ENCODE measurements around the gene SDSL. TPM values are rescaled to one million over a fixed set of nuclear protein-coding genes. Genes with fewer than 3 reads are reported as not detected.

The SDSL gene
- total RNA-seq, 1 donor from 2014 or later = 0.52 TPM

GRCh38 chr12:113443030-113443539 lies 20.9 kb downstream of the SDSL start:
- H3K27me3 ChIP-seq (ENCODE audit: control insufficient read depth in 3 of 3, insufficient read depth in 3 of 3, low read length in 3 of 3) = peaks cover 20 to 37% (median 29%) of the 10 kb centered on the region in 3 donors
- H3K27ac ChIP-seq (ENCODE audit: low read depth, low read length) = no peak overlapping the region
- H3K4me3 ChIP-seq (ENCODE audit: low read length in 3 of 3) = no peak overlapping the region
- H3K4me1 ChIP-seq (ENCODE audit: control insufficient read depth in 3 of 3, insufficient read depth in 3 of 3, low read length in 3 of 3) = no peaks in the 10 kb centered on the region
- H3K36me3 ChIP-seq (ENCODE audit: control insufficient read depth in 3 of 3, insufficient read depth in 3 of 3, low read length in 3 of 3) = no peaks in the 10 kb centered on the region
- H3K9ac ChIP-seq (ENCODE audit: low read depth in 1 of 3, low read length in 3 of 3) = no peak overlapping the region
- H3K9me3 ChIP-seq (ENCODE audit: control insufficient read depth in 3 of 3, low read length in 3 of 3) = peaks cover 0 to 4% (median 0%) of the 10 kb centered on the region in 3 donors

DNA sequence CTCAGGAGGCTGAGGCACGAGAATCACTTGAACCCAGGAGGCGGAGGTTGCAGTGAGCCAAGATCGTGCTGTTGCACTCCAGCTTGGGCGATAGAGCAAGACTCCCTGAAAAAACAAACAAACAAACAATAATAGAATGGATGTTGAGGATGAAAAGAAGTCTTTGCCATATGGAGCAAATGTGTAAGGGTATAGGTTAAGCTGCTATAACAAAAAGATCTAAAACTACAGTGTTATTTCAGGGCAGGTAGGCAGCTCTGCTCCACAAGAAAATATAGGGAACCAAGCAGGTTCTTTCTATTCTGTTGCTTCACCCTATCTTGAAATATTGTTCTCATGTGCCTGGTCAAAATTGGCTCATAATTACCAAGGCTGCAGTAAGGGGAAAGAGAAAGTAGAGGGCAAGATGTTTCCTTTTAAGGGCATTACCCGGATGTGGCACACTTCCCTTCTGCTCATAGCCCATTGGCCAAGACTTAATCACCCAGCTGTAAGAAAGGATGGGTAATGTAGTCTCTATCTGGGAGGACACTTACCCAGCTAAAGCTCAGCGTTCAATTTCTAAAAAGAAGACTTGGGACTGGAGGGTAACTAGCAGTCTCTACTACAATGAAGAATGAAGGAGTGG lies 23.5 kb downstream of the SDSL start:
- peaks cover 21 to 25% (median 21%) of the 10 kb centered on the region in 3 donors for H3K27me3 ChIP-seq (ENCODE audit: control insufficient read depth in 3 of 3, insufficient read depth in 3 of 3, low read length in 3 of 3)
- no peaks in the 10 kb centered on the region for H3K4me1 ChIP-seq (ENCODE audit: control insufficient read depth in 3 of 3, insufficient read depth in 3 of 3, low read length in 3 of 3)
- no peak overlapping the region for H3K4me3 ChIP-seq (ENCODE audit: low read length in 3 of 3)
- no peaks in the 10 kb centered on the region for H3K36me3 ChIP-seq (ENCODE audit: control insufficient read depth in 3 of 3, insufficient read depth in 3 of 3, low read length in 3 of 3)
- H3K9me3 ChIP-seq (ENCODE audit: control insufficient read depth in 3 of 3, low read length in 3 of 3) = peaks cover 0 to 4% (median 0%) of the 10 kb centered on the region in 3 donors
- no peak overlapping the region for H3K9ac ChIP-seq (ENCODE audit: low read depth in 1 of 3, low read length in 3 of 3)
- no peak overlapping the region for H3K27ac ChIP-seq (ENCODE audit: low read depth, low read length)

DNA sequence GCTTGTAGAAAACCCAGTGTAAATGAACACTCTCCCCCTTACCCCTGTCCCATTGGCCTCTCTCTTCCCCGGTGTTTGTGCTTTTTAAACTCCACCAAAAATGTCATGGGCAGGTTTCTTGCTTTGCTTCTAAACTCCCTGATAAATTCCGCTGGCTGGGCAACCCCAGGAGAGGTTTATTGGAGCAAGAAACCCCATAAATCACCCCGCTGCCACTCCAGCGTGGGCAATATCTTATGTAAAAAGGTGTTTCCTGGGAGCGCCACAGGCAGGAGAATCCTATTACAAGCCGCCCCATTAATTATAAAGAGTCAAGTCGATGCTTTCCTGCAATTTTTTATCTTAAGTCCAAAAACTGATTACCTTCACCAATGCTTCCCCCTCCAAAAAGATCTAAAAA lies 26.7 kb downstream of the SDSL start:
- no peak overlapping the region for H3K9ac ChIP-seq (ENCODE audit: low read depth in 1 of 3, low read length in 3 of 3)
- no peak overlapping the region for H3K27ac ChIP-seq (ENCODE audit: low read depth, low read length)
- no peak overlapping the region for H3K4me3 ChIP-seq (ENCODE audit: low read length in 3 of 3)
- no peaks in the 10 kb centered on the region for H3K36me3 ChIP-seq (ENCODE audit: control insufficient read depth in 3 of 3, insufficient read depth in 3 of 3, low read length in 3 of 3)
- H3K4me1 ChIP-seq (ENCODE audit: control insufficient read depth in 3 of 3, insufficient read depth in 3 of 3, low read length in 3 of 3) = no peaks in the 10 kb centered on the region
- peaks cover 13 to 16% (median 16%) of the 10 kb centered on the region in 3 donors for H3K27me3 ChIP-seq (ENCODE audit: control insufficient read depth in 3 of 3, insufficient read depth in 3 of 3, low read length in 3 of 3)
- peaks cover 0 to 4% (median 0%) of the 10 kb centered on the region in 3 donors for H3K9me3 ChIP-seq (ENCODE audit: control insufficient read depth in 3 of 3, low read length in 3 of 3)

GRCh38 chr12:113449299-113449698 lies 27.1 kb downstream of the SDSL start:
- Histone ChIP-seq H3K9me3 (ENCODE audit: control insufficient read depth in 3 of 3, low read length in 3 of 3) (peaks cover 0 to 4% (median 0%) of the 10 kb centered on the region in 3 donors), H3K27ac (ENCODE audit: low read depth, low read length) (no peak overlapping the region), H3K9ac (ENCODE audit: low read depth in 1 of 3, low read length in 3 of 3) (no peak overlapping the region), H3K4me1 (ENCODE audit: control insufficient read depth in 3 of 3, insufficient read depth in 3 of 3, low read length in 3 of 3) (no peaks in the 10 kb centered on the region), H3K4me3 (ENCODE audit: low read length in 3 of 3) (no peak overlapping the region), H3K36me3 (ENCODE audit: control insufficient read depth in 3 of 3, insufficient read depth in 3 of 3, low read length in 3 of 3) (no peaks in the 10 kb centered on the region), H3K27me3 (ENCODE audit: control insufficient read depth in 3 of 3, insufficient read depth in 3 of 3, low read length in 3 of 3) (peaks cover 13 to 16% (median 13%) of the 10 kb centered on the region in 3 donors)

DNA sequence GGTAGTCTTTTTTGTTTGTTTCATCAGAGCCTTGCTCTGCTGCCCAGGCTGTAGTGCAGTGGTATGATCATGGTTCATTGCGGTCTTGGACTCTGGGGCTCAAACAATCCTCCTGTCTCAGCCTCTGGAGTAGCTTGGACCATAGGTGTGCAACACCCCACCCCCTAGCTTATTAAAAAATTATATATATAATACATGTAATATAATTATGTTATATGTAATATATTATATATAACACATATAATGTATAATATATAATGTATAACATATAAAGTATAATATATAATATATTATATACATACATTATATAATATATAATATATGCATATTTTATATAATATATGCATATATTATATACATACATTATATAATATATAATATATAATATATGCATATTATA lies 27.7 kb downstream of the SDSL start:
- Histone ChIP-seq H3K4me3 (ENCODE audit: low read length in 3 of 3) (no peak overlapping the region), H3K36me3 (ENCODE audit: control insufficient read depth in 3 of 3, insufficient read depth in 3 of 3, low read length in 3 of 3) (no peaks in the 10 kb centered on the region), H3K4me1 (ENCODE audit: control insufficient read depth in 3 of 3, insufficient read depth in 3 of 3, low read length in 3 of 3) (no peaks in the 10 kb centered on the region), H3K9me3 (ENCODE audit: control insufficient read depth in 3 of 3, low read length in 3 of 3) (peaks cover 0 to 4% (median 0%) of the 10 kb centered on the region in 3 donors), H3K9ac (ENCODE audit: low read depth in 1 of 3, low read length in 3 of 3) (no peak overlapping the region), H3K27ac (ENCODE audit: low read depth, low read length) (no peak overlapping the region), H3K27me3 (ENCODE audit: control insufficient read depth in 3 of 3, insufficient read depth in 3 of 3, low read length in 3 of 3) (peaks cover 9 to 16% (median 13%) of the 10 kb centered on the region in 3 donors)

GRCh38 chr12:113452458-113452857 lies 30.3 kb downstream of the SDSL start:
- no peak overlapping the region for H3K27ac ChIP-seq (ENCODE audit: low read depth, low read length)
- no peaks in the 10 kb centered on the region for H3K4me1 ChIP-seq (ENCODE audit: control insufficient read depth in 3 of 3, insufficient read depth in 3 of 3, low read length in 3 of 3)
- no peak overlapping the region for H3K4me3 ChIP-seq (ENCODE audit: low read length in 3 of 3)
- no peak overlapping the region for H3K9ac ChIP-seq (ENCODE audit: low read depth in 1 of 3, low read length in 3 of 3)
- no peaks in the 10 kb centered on the region for H3K9me3 ChIP-seq (ENCODE audit: control insufficient read depth in 3 of 3, low read length in 3 of 3)
- H3K36me3 ChIP-seq (ENCODE audit: control insufficient read depth in 3 of 3, insufficient read depth in 3 of 3, low read length in 3 of 3) = no peaks in the 10 kb centered on the region
- H3K27me3 ChIP-seq (ENCODE audit: control insufficient read depth in 3 of 3, insufficient read depth in 3 of 3, low read length in 3 of 3) = peaks cover 3 to 14% (median 5%) of the 10 kb centered on the region in 3 donors

- H3K27ac ChIP-seq (ENCODE audit: low read depth, low read length) = no peak overlapping the region
- no peaks in the 10 kb centered on the region for H3K36me3 ChIP-seq (ENCODE audit: control insufficient read depth in 3 of 3, insufficient read depth in 3 of 3, low read length in 3 of 3)
- H3K4me3 ChIP-seq (ENCODE audit: low read length in 3 of 3) = no peak overlapping the region
- H3K9me3 ChIP-seq (ENCODE audit: control insufficient read depth in 3 of 3, low read length in 3 of 3) = no peaks in the 10 kb centered on the region
- H3K27me3 ChIP-seq (ENCODE audit: control insufficient read depth in 3 of 3, insufficient read depth in 3 of 3, low read length in 3 of 3) = peaks cover 1 to 13% (median 3%) of the 10 kb centered on the region in 3 donors
- H3K4me1 ChIP-seq (ENCODE audit: control insufficient read depth in 3 of 3, insufficient read depth in 3 of 3, low read length in 3 of 3) = no peaks in the 10 kb centered on the region
- no peak overlapping the region for H3K9ac ChIP-seq (ENCODE audit: low read depth in 1 of 3, low read length in 3 of 3)
These were observed 31.1 kb downstream of the SDSL start for GRCh38 chr12:113453330-113453729.

GRCh38 chr12:113456199-113456598 lies 34.0 kb downstream of the SDSL start:
- Histone ChIP-seq H3K4me3 (ENCODE audit: low read length in 3 of 3) (no peak overlapping the region), H3K9ac (ENCODE audit: low read depth in 1 of 3, low read length in 3 of 3) (no peak overlapping the region), H3K27me3 (ENCODE audit: control insufficient read depth in 3 of 3, insufficient read depth in 3 of 3, low read length in 3 of 3) (peaks cover 13 to 28% (median 16%) of the 10 kb centered on the region in 3 donors)

DNA sequence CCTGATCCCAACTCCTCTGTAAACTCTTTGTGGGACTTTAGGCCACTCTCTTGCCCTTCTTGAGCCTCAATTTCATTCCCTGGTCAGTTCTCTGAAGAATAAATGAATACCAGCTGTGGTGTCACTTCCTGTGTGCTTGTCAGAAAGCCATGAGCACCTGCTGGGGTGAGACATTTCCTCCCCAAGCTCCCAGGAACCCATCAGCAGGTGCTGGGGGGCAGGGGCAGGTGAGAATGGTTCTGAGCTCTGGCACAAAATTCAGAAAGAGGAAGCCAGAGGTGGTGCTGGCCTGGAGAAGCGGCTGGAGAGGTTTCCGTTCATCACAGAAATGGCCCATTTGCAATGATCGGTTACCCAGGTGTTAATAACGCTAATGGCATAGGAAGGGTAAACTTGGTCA lies 34.6 kb downstream of the SDSL start:
- Histone ChIP-seq H3K4me1 (ENCODE audit: control insufficient read depth in 3 of 3, insufficient read depth in 3 of 3, low read length in 3 of 3) (no peaks in the 10 kb centered on the region), H3K4me3 (ENCODE audit: low read length in 3 of 3) (no peak overlapping the region), H3K36me3 (ENCODE audit: control insufficient read depth in 3 of 3, insufficient read depth in 3 of 3, low read length in 3 of 3) (no peaks in the 10 kb centered on the region), H3K9ac (ENCODE audit: low read depth in 1 of 3, low read length in 3 of 3) (no peak overlapping the region), H3K27ac (ENCODE audit: low read depth, low read length) (no peak overlapping the region), H3K9me3 (ENCODE audit: control insufficient read depth in 3 of 3, low read length in 3 of 3) (no peaks in the 10 kb centered on the region), H3K27me3 (ENCODE audit: control insufficient read depth in 3 of 3, insufficient read depth in 3 of 3, low read length in 3 of 3) (peaks cover 19 to 31% (median 21%) of the 10 kb centered on the region in 3 donors)

More at GRCh38 chr12:113456199-113456598, 34.0 kb downstream of the SDSL start:
- Histone ChIP-seq H3K27ac (ENCODE audit: low read depth, low read length) (no peak overlapping the region), H3K9me3 (ENCODE audit: control insufficient read depth in 3 of 3, low read length in 3 of 3) (no peaks in the 10 kb centered on the region), H3K36me3 (ENCODE audit: control insufficient read depth in 3 of 3, insufficient read depth in 3 of 3, low read length in 3 of 3) (no peaks in the 10 kb centered on the region), H3K4me1 (ENCODE audit: control insufficient read depth in 3 of 3, insufficient read depth in 3 of 3, low read length in 3 of 3) (no peaks in the 10 kb centered on the region)

DNA sequence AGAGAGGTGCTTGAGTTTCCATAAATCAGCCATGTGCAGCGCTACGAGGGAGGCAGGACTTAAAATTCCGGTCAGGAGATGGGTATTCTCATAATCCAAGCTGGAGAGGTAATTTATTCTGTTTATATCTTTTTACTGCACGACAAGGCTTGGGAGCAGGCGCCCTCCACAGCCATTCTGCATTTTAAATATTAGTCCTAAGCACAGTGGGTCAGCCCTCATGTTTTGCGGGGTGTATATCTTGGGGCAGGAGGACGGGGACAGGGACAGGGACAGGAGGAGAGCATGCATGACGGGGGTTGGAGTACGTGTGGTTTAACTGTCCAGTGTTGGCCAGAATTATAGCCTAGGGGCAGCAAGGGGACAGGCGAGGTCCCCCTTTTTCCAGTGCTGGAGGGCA lies 35.0 kb downstream of the SDSL start:
- Histone ChIP-seq H3K27me3 (ENCODE audit: control insufficient read depth in 3 of 3, insufficient read depth in 3 of 3, low read length in 3 of 3) (peaks cover 21 to 33% (median 23%) of the 10 kb centered on the region in 3 donors), H3K9me3 (ENCODE audit: control insufficient read depth in 3 of 3, low read length in 3 of 3) (no peaks in the 10 kb centered on the region), H3K27ac (ENCODE audit: low read depth, low read length) (no peak overlapping the region)

More for the DNA sequence above, 35.0 kb downstream of the SDSL start:
- Histone ChIP-seq H3K9ac (ENCODE audit: low read depth in 1 of 3, low read length in 3 of 3) (no peak overlapping the region), H3K4me3 (ENCODE audit: low read length in 3 of 3) (no peak overlapping the region), H3K4me1 (ENCODE audit: control insufficient read depth in 3 of 3, insufficient read depth in 3 of 3, low read length in 3 of 3) (no peaks in the 10 kb centered on the region), H3K36me3 (ENCODE audit: control insufficient read depth in 3 of 3, insufficient read depth in 3 of 3, low read length in 3 of 3) (no peaks in the 10 kb centered on the region)

Measured in skeletal muscle tissue (tissue), 4 donors.